Suprapubic skin (tissue), 4 donors: ENCODE data around the gene SLC6A4.

Experiments
- CTCF ChIP-seq, 2 donors: fragments of 200-600 bp in 1 of 2; fragments of 450-650 bp in 1 of 2; sonication (generic) in 1 of 2; IDR thresholded peaks; one replicate each; pipeline ENCODE4 v1.5.1; 2016 to 2019; ENCODE audit warnings: antibody characterized with exemption in 2 of 2, mild to moderate bottlenecking in 1 of 2, moderate library complexity in 1 of 2
- EP300 ChIP-seq: sonication (generic); formaldehyde crosslinking; IDR thresholded peaks from one replicate; pipeline ENCODE4 v1.6.1; 2017; ENCODE audit warnings: antibody characterized with exemption
- POLR2A ChIP-seq, 2 donors: fragments of 450-650 bp; IDR thresholded peaks; one replicate each; pipeline ENCODE4 v1.6.1; 2017; ENCODE audit warnings: antibody characterized with exemption in 2 of 2, mild to moderate bottlenecking in 2 of 2, moderate library complexity in 2 of 2
- POLR2AphosphoS5 ChIP-seq, 3 donors: sonication (generic); formaldehyde crosslinking; IDR thresholded peaks; one replicate each; pipeline ENCODE4 v1.6.1; 2017; ENCODE audit warnings: antibody characterized with exemption in 3 of 3

DNA sequence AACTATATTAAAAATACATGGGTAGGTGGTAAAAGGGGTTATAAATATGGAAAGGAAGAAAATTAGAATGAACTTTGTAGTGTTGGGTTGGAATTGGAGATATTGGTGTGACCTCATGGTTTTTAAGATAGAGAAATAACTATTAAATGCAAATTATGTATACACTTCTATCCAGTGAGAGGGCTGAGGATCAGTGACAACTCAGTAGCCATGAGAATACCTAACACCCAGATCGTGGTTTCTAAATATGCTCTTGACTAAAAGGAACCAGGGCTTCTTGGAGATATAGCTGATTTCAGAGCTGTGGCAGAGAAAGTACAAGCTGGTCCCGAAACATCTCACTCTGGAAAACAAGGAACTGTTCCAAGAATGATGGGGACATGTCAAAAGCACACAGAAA lies 44.4 kb downstream of the SLC6A4 start:
- TF ChIP-seq CTCF (IDR thresholded peaks at IDR 0.05) (no peak), POLR2A (IDR thresholded peaks at IDR 0.05) (no peak), POLR2AphosphoS5 (IDR thresholded peaks at IDR 0.05) (no peak), EP300 (no peak)
